H1 (cell line): ENCODE results near the gene FAM83F.

Experiments used
- CREB1 ChIP-seq: IDR thresholded peaks from 2 replicates; pipeline ENCODE4 v1.6.1; 2012; ENCODE audit warnings: inconsistent platforms
- POLR2A ChIP-seq, 2 experiments: IDR thresholded peaks; 1 replicate in 1 of 2; 2 replicates in 1 of 2; pipeline ENCODE4 v1.6.1; 2011; ENCODE audit warnings: low read depth in 2 of 2, low read length in 2 of 2, mild to moderate bottlenecking in 2 of 2; ENCODE audit errors: control extremely low read depth in 1 of 2
- SIN3A ChIP-seq, 2 experiments: IDR thresholded peaks in 1 of 2; conservative IDR thresholded peaks in 1 of 2; 2 replicates each; pipeline ENCODE4 v1.6.1; 2011 to 2012; ENCODE audit warnings: low read length in 2 of 2, improper control_type of control experiment in 1 of 2, low read depth in 1 of 2, mild to moderate bottlenecking in 1 of 2
- TAF1 ChIP-seq: IDR thresholded peaks from 2 replicates; pipeline ENCODE4 v1.6.1; 2011; ENCODE audit warnings: mild to moderate bottlenecking, low read depth, low read length
- TF ChIP-seq, protein P1 (sequence below), 3 experiments: IDR thresholded peaks; 1 replicate in 2 of 3; 2 replicates in 1 of 3; pipeline versions ENCODE4 v1.5.1 to v1.6.1; 2011; ENCODE audit warnings: low read length in 3 of 3, mild to moderate bottlenecking in 3 of 3, inconsistent platforms in 2 of 3, low read depth in 1 of 3, moderate library complexity in 1 of 3; ENCODE audit not compliant: insufficient read depth in 1 of 3; ENCODE audit errors: control extremely low read depth in 1 of 3
- TF ChIP-seq, protein P2 (sequence below): IDR thresholded peaks from 2 replicates; pipeline ENCODE4 v1.6.1; 2012; ENCODE audit warnings: inconsistent platforms

- TF ChIP-seq, protein P1, sequence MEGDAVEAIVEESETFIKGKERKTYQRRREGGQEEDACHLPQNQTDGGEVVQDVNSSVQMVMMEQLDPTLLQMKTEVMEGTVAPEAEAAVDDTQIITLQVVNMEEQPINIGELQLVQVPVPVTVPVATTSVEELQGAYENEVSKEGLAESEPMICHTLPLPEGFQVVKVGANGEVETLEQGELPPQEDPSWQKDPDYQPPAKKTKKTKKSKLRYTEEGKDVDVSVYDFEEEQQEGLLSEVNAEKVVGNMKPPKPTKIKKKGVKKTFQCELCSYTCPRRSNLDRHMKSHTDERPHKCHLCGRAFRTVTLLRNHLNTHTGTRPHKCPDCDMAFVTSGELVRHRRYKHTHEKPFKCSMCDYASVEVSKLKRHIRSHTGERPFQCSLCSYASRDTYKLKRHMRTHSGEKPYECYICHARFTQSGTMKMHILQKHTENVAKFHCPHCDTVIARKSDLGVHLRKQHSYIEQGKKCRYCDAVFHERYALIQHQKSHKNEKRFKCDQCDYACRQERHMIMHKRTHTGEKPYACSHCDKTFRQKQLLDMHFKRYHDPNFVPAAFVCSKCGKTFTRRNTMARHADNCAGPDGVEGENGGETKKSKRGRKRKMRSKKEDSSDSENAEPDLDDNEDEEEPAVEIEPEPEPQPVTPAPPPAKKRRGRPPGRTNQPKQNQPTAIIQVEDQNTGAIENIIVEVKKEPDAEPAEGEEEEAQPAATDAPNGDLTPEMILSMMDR (IDR thresholded peaks at IDR 0.05; ENCODE audit: control extremely low read depth in 1 of 3, insufficient read depth in 1 of 3, low read depth in 1 of 3, low read length in 3 of 3) = no peak
- TF ChIP-seq, protein P2, sequence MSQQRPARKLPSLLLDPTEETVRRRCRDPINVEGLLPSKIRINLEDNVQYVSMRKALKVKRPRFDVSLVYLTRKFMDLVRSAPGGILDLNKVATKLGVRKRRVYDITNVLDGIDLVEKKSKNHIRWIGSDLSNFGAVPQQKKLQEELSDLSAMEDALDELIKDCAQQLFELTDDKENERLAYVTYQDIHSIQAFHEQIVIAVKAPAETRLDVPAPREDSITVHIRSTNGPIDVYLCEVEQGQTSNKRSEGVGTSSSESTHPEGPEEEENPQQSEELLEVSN = no peak
- TF ChIP-seq TAF1 = no peak
- TF ChIP-seq CREB1 = no peak
- TF ChIP-seq SIN3A (conservative IDR thresholded peaks at IDR 0.05 in 1 of 2, IDR thresholded peaks at IDR 0.05 in 1 of 2; ENCODE audit: low read depth in 1 of 2, low read length in 2 of 2) = no peak
- no peak for TF ChIP-seq POLR2A (IDR thresholded peaks at IDR 0.05; ENCODE audit: control extremely low read depth in 1 of 2, low read depth in 2 of 2, low read length in 2 of 2)
Measured at GRCh38 chr22:39962071-39962470, 32.7 kb upstream of the FAM83F start.
